ENCODE data around the gene FHOD3.

- TF ChIP-seq CTCF (IDR thresholded peaks at IDR 0.05; ENCODE audit: low read length) (no peak), EZH2phosphoT487 (IDR thresholded peaks at IDR 0.05; ENCODE audit: low read length) (no peak)
These were observed 95.4 kb downstream of the FHOD3 start for GRCh38 chr18:36392979-36393287.

All from MM.1S (cell line).